HG02678 (cell line): ENCODE measurements around the gene DDAH2.
A peak's percentile ranks its signal among the peaks of the same experiment; 100 is the strongest.
"Not testable (repeated sequence)": the region's sequence is repeated elsewhere in the genome, so short reads cannot be mapped to it uniquely, and the experiment has no call there.

Experiments
- ATAC-seq: cut with Tn5 transposase; IDR thresholded peaks from one replicate; pipeline ENCODE4 v1.9.1; 2021; ENCODE audit warnings: mild to moderate bottlenecking, moderate library complexity; ENCODE audit not compliant: unreplicated experiment

The DDAH2 gene

GRCh38 chr6:31715022-31715958 lies 13.8 kb downstream of the DDAH2 start, which contains the start of gene LY6G6D:
TSS of gene LY6G6D (plus strand) at chr6:31715348. CDS start at chr6:31715356, 8 bp downstream.
- ATAC-seq, result no peak

GRCh38 chr6:31713991-31714684 lies 15.0 kb downstream of the DDAH2 start:
- no peak for ATAC-seq

- ATAC-seq, result no peak
Observed at GRCh38 chr6:31713465-31713864, 15.6 kb downstream of the DDAH2 start.

- ATAC-seq, result no peak
Observed at GRCh38 chr6:31712296-31712695, 16.8 kb downstream of the DDAH2 start.

GRCh38 chr6:31711233-31711632 lies 17.9 kb downstream of the DDAH2 start:
- no peak for ATAC-seq

- ATAC-seq, result no peak
Observed at GRCh38 chr6:31710523-31711219, 18.4 kb downstream of the DDAH2 start.

GRCh38 chr6:31709157-31709556 lies 19.9 kb downstream of the DDAH2 start:
- ATAC-seq, result not testable (repeated sequence)

GRCh38 chr6:31708224-31708623 lies 20.9 kb downstream of the DDAH2 start:
- ATAC-seq, result no peak

GRCh38 chr6:31707701-31708100 lies 21.4 kb downstream of the DDAH2 start:
- no peak for ATAC-seq

GRCh38 chr6:31706599-31706998 lies 22.5 kb downstream of the DDAH2 start, which contains the start of gene LY6G6F:
TSS of gene LY6G6F (plus strand) at chr6:31706866. CDS start at chr6:31706907, 41 bp downstream.
- no peak for ATAC-seq

GRCh38 chr6:31705931-31706330 lies 23.2 kb downstream of the DDAH2 start:
- no peak for ATAC-seq

- peak; percentile 88 for ATAC-seq
Observed at GRCh38 chr6:31702819-31703716, 26.0 kb downstream of the DDAH2 start, which contains the start of gene ABHD16A. TSS of gene ABHD16A (minus strand) at chr6:31703324. CDS start at chr6:31703281, 43 bp downstream.

GRCh38 chr6:31702405-31702818 lies 26.7 kb downstream of the DDAH2 start:
- no peak for ATAC-seq

- ATAC-seq, result no peak
Observed at GRCh38 chr6:31701666-31702404, 27.3 kb downstream of the DDAH2 start.

GRCh38 chr6:31700740-31701401 lies 28.2 kb downstream of the DDAH2 start:
- no peak for ATAC-seq

GRCh38 chr6:31697555-31697954 lies 31.5 kb downstream of the DDAH2 start:
- ATAC-seq, result no peak

- ATAC-seq, result no peak
Observed at GRCh38 chr6:31693535-31693934, 35.6 kb downstream of the DDAH2 start.

GRCh38 chr6:31692886-31693285 lies 36.2 kb downstream of the DDAH2 start:
- ATAC-seq, result no peak

GRCh38 chr6:31692353-31692752 lies 36.7 kb downstream of the DDAH2 start:
- ATAC-seq, result no peak
